ENCODE data around the gene NFAM1. TPM values are rescaled to one million over a fixed set of nuclear protein-coding genes. Genes with fewer than 3 reads are reported as not detected.

Gene NFAM1
- total RNA-seq, 6 experiments from 2014 or later, result 2.1 to 6.6 (median 2.4) TPM

- intact Hi-C loops (cut with DNase I), result no loop called here
These were observed 19.4 kb downstream of the NFAM1 start for GRCh38 chr22:42412744-42413333.

GRCh38 chr22:42410708-42411107 lies 21.5 kb downstream of the NFAM1 start:
- TF ChIP-seq CTCF (IDR thresholded peaks at IDR 0.05) (no peak), POLR2A (IDR thresholded peaks at IDR 0.05) (no peak)
- Histone ChIP-seq H3K27ac (no peak overlapping the region), H3K36me3 (no peaks in the 10 kb centered on the region), H3K27me3 (no peaks in the 10 kb centered on the region), H3K4me3 (no peak overlapping the region), H3K9me3 (no peaks in the 10 kb centered on the region), H3K4me1 (no peaks in the 10 kb centered on the region)
- no peak for DNase-seq
- WGBS (ENCODE audit: insufficient coverage, low coverage, low lambda C conversion rate, missing lambda C conversion rate), result 91% methylated on average over 6 of the region's 7 CpGs
- intact Hi-C loops (cut with DNase I), result no loop called here
- no peak for ATAC-seq

More at GRCh38 chr22:42412744-42413333, 19.4 kb downstream of the NFAM1 start:
- H3K27me3 ChIP-seq, result no peaks in the 10 kb centered on the region
- H3K36me3 ChIP-seq, result no peaks in the 10 kb centered on the region
- H3K4me1 ChIP-seq, result no peaks in the 10 kb centered on the region
- TF ChIP-seq CTCF (IDR thresholded peaks at IDR 0.05), result no peak
- TF ChIP-seq POLR2A (IDR thresholded peaks at IDR 0.05), result no peak
- WGBS (ENCODE audit: insufficient coverage, low coverage, low lambda C conversion rate, missing lambda C conversion rate), result no CpG with 5 or more reads among the region's 13 CpGs
- H3K9me3 ChIP-seq, result no peaks in the 10 kb centered on the region
- ATAC-seq (no peak), DNase-seq (no peak)
- H3K4me3 ChIP-seq, result no peak overlapping the region
- H3K27ac ChIP-seq, result no peak overlapping the region

GRCh38 chr22:42408810-42409529 lies 23.2 kb downstream of the NFAM1 start:
- TF ChIP-seq POLR2A (IDR thresholded peaks at IDR 0.05), result no peak
- no peak for TF ChIP-seq CTCF (IDR thresholded peaks at IDR 0.05)
- H3K4me1 ChIP-seq, result no peaks in the 10 kb centered on the region
- H3K9me3 ChIP-seq, result no peaks in the 10 kb centered on the region
- no peaks in the 10 kb centered on the region for H3K36me3 ChIP-seq
- intact Hi-C loops (cut with DNase I), result no loop called here
- H3K4me3 ChIP-seq, result no peak overlapping the region
- no peak for ATAC-seq
- DNase-seq, result no peak
- 83% methylated on average over 6 of the region's 16 CpGs for WGBS (ENCODE audit: insufficient coverage, low coverage, low lambda C conversion rate, missing lambda C conversion rate)
- no peaks in the 10 kb centered on the region for H3K27me3 ChIP-seq
- no peak overlapping the region for H3K27ac ChIP-seq

- DNase-seq, result no peak
- TF ChIP-seq POLR2A (IDR thresholded peaks at IDR 0.05) (no peak), CTCF (IDR thresholded peaks at IDR 0.05) (no peak)
- Histone ChIP-seq H3K4me3 (no peak overlapping the region), H3K36me3 (no peaks in the 10 kb centered on the region), H3K27me3 (no peaks in the 10 kb centered on the region), H3K27ac (no peak overlapping the region), H3K4me1 (no peaks in the 10 kb centered on the region), H3K9me3 (no peaks in the 10 kb centered on the region)
- WGBS (ENCODE audit: insufficient coverage, low coverage, low lambda C conversion rate, missing lambda C conversion rate), result 68% methylated on average over 5 of the region's 7 CpGs
- intact Hi-C loops (cut with DNase I), result no loop called here
- ATAC-seq, result no peak
These were observed 23.9 kb downstream of the NFAM1 start for GRCh38 chr22:42408276-42408675.

Measured in right lobe of liver (tissue), 6 donors.